DMS79 (cell line): Measurements from ENCODE around the gene TNNT1.

Experiments
- DNase-seq: peaks from one replicate; lab custom pipeline; 2025; lab: John Stamatoyannopoulos, UW

TNNT1 gene

DNA sequence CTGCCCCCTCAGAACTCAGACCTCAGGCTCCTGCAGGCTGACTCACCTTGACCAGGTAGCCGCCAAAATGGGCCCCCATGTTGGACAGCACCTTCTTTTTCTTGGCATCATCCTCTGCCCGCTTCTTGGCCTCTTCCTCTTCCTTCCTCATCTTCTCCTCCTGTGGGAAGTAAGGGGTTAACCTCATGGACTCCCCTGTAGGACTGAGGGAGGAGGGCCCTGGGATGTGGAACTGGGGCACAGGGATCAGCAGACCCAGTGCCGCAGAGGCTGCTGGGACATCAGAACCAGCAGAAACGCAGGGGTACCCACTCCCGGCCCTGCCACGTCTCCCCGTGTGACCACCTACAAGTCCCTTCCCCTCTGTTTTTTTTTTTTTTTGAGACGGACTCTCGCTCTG, 11.1 kb downstream of the TNNT1 start:
- DNase-seq: no peak

DNA sequence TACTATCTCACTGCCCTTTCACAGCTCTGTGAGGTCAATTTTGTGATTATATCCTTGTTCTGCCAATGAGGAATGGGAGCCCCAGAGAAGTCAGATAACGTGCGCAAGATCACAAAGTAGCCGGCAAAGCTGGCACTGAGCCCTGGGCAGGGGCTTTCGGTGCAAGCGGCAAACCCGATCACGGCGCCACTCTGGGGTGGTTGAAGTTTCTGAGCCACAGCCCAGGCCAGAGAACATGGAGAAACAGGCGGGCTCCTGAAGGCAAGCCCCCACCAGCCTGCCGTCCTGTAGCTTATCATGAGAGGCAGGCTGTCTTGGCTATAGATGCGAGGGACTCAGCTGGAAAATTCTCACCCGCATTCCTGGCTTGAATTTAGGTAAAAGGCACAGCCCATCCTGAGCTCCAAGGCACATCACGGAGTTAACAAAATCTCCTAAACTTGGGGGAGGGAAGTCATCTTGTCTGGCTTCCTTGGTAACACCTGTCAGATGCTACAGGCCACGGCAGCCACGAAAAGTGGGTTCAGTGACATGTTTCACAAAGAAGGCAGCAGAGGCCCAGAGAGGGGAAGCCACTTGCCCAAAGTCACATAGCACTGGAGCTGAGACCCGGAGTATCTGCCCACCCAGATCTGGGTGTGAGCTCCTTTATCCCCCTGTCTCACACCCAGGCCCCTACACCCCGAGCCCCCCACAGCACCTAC, 12.5 kb downstream of the TNNT1 start:
- no peak for DNase-seq

DNA sequence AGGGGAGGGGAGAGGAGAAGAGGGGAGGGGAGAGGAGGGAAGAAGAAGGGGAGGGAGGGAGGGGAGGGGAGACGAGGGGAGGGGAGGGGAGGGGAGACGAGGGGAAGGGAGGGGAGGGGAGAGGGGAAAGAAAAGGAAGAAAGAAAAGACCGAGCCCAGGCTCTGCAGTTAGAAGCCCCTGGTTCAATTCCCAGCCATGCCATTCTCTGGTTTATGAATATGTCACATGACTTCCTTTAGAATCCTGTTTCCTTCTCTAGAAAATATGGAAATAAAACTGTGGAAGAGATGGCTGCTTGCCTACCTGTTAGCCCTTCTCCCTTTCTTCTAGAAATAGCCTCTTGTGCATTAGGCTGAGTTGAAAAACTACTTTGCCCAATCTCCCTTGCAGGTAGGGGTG, 14.3 kb downstream of the TNNT1 start:
- no peak for DNase-seq

GRCh38 chr19:55133639-55134444, 15.2 kb downstream of the TNNT1 start:
- DNase-seq: no peak

DNA sequence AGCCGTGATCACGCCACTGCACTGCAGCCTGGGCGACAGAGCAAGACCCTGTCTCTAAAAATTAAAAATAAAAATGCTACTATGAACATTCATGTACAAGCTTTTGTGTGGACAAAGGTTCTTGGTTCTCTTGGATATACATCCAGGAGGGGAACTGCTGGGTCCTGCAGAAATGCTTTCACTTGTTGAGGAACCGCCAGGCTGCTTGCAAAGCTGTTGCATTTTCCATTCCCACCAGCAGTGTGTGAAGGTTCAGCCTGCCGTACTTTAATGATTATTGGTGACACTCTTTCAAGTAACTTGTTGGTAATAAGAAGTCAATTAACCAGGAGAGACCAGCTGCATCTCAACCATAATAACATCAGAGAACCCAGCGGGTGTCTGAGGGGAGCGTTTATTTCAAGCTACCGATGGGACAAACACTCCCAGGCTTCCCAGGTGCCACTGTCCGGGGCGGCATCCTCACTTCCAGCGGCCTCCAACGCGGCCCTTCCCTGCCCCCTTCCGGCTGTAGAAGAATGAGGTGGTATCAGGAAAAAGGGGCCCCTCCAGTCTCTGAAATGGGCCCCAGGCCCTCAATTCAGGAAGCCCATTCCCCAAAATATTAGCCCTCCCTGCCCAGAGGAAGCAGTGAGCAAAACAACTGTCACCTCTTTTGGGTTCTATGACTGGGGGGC, 16.4 kb downstream of the TNNT1 start:
- DNase-seq: no peak

DNA sequence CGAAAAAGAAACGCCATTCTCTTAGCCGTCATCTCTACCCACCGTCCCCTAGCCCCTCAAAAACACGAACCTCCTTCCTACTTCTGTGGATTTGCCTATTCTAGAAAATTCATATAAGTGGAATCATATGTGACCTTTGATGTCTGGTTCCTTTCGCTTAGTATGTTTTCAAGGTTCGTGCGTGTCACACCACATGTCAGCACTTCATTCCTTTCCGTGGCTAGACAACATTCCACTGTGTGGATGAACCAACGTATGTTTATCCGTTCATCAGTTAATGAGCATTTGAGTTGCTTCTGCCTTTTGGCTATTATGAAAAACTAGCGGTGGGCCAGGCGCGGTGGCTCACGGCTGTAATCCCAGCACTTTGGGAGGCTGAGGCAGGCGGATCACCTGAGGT, 17.6 kb downstream of the TNNT1 start:
- no peak for DNase-seq

DNA sequence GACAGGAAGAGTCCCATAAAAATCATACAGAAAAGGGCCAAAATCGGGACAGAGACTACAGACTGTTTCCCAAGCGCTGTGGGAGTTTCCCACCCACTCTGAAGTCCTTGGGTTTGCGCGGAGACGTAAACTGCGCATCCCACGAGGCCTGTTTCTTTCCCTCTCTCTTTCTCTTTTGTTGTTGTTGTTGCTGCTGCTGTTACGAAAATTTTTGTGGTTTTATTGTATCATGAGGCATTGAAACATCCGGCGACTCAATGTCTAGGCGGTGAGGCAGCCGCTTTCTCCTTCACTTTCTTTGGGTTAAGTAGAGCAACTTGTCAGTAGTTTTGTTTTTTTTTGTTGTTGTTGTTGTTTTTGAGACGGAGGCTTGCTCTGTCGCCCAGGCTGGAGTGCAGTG, 30.0 kb downstream of the TNNT1 start:
- DNase-seq: no peak

DNA sequence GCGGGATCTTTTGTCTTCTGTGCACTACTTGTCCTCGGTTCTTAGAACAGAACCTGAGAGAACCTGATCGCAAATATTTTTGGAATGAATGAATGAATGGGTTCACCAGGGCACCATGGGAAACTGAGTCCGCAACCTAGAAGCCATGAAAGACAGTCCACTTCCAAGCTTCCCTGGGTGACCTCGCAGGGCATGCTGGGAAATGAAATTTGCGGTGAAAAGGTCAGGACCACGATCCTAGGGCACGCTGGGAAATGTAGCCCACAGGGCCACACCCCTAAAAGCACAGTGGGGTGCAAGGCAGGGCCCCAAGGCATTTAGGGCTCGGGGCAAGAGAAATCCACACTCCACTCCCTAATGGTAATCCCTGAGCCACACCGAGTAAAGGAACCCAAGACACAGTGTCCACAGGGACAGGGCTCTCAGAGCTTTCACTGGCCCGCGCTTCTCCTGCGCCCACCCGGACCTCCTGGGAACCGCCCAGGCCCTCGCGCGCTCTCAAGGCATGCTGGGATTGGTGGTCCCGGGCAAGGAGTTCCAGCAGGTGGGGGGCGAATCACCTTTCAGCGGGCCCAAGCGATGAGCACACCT, 30.5 kb downstream of the TNNT1 start:
- DNase-seq: no peak

DNA sequence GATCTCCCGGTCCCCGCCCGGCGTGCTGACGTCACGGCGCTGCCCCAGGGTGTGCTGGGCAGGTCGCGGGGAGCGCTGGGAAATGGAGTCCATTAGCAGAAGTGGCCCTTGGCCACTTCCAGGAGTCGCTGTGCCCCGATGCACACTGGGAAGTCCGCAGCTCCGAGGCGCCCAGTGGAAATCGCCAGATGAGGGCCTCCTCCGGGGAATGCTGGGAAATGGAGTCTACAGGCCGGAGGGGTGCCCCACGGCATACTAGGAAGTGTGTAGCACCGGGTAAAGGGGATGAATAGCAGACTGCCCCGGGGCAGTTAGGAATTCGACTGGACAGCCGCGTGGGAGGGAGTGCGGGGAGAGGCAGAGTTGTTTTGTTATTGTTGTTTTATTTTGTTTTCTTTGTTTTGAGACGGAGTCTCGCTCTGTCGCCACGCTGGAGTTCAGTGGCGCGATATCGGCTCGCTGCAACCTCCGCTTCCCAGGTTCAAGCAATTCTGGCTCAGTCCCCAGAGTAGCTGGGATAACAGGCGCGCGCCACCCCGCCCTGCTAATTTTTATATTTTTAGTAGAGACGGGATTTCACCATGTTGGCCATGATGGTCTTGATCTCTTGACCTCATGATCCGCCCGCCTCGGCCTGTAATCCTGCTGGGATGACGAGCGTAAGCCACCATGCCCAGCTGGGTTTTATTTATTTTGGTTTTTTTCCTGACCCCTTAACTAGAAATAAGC, 31.2 kb downstream of the TNNT1 start:
- peak; percentile 98 for DNase-seq

GRCh38 chr19:55116859-55117662, 31.9 kb downstream of the TNNT1 start, which contains the start of gene PPP1R12C:
Gene PPP1R12C, minus strand, starts transcription at chr19:55117637. Its CDS starts 94 bp downstream, at chr19:55117543.
- no peak for DNase-seq

- DNase-seq: peak; percentile 24
Observed at GRCh38 chr19:55116232-55116858, 32.7 kb downstream of the TNNT1 start.

GRCh38 chr19:55115446-55116065, 33.5 kb downstream of the TNNT1 start:
- DNase-seq: no peak

DNA sequence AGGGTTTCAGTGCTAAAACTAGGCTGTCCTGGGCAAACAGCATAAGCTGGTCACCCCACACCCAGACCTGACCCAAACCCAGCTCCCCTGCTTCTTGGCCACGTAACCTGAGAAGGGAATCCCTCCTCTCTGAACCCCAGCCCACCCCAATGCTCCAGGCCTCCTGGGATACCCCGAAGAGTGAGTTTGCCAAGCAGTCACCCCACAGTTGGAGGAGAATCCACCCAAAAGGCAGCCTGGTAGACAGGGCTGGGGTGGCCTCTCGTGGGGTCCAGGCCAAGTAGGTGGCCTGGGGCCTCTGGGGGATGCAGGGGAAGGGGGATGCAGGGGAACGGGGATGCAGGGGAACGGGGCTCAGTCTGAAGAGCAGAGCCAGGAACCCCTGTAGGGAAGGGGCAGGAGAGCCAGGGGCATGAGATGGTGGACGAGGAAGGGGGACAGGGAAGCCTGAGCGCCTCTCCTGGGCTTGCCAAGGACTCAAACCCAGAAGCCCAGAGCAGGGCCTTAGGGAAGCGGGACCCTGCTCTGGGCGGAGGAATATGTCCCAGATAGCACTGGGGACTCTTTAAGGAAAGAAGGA, 34.4 kb downstream of the TNNT1 start:
- DNase-seq: no peak

- DNase-seq: peak; percentile 33
Observed at GRCh38 chr19:55113570-55114039, 35.4 kb downstream of the TNNT1 start.

DNA sequence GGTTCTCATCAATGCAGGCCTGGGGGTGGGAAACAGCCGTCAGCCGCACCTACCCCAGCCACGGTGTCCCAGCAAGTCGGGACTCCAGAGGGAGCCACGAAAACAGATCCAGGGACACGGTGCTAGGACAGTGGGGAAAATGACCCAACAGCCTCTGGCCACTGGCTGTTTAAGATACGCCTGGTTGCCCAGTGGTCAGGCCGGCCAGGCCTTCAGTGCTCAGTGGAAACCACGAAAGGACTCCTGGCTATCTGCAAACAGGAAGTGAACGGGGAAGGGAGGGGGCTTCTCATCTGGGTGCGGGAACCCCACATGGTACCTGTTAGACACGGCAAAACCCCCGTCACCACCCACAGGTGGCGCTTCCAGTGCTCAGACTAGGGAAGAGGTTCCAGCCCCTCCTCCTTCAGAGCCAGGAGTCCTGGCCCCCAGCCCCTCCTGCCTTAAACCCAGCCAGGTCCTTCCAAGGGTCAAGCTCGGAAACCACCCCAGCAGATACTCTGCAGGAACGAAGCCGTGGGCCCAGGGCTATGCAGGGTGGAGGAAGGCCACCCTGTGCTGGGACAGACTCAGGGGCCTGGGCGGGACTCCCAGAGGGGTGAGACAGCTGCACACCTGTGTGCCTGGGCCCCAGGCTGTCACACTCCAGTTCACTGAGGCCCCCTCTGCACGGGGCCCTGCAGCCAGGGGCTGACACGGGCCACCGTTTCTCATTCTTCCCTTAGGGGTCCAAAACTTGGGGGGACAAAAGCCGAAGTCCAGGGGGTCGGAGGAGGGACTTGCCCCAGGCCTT, 36.0 kb downstream of the TNNT1 start:
- DNase-seq: no peak

DNA sequence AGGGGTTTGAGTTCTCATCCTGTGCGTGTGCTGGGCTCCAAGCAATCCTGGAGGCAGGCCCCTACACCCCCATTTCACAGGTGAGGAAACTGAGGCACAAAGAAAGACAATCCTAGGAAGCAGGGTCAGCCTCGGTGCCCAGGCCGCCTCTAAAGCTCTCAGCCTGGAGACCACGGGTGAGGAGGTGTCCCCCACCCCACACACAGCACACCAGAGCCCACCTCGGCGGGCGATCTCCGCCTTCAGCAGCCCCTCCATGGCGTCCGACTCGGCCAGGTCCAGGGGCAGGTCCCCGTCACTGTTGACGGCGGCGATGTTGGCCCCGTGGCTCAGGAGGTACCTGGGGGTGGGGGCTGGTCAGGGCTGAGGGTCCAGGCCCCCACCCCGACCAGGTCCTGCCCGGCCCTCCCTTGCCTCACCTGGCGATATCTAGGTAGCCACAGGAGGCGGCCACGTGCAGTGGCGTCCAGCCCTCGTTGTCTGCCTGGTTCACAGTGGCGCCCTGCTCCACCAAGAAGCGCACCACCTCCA, 36.7 kb downstream of the TNNT1 start:
- DNase-seq: no peak

GRCh38 chr19:55111238-55111831, 37.7 kb downstream of the TNNT1 start:
- DNase-seq: no peak
